K562 (cell line): ENCODE measurements around the gene GASK1B. TPM values are rescaled to one million over a fixed set of nuclear protein-coding genes. Genes with fewer than 3 reads are reported as not detected.
A peak's percentile ranks its signal among the peaks of the same experiment; 100 is the strongest.

Source experiments
- CREB1 ChIP-seq, 2 experiments: sonication (generic) in 1 of 2; formaldehyde crosslinking in 1 of 2; IDR thresholded peaks; 2 replicates each; pipeline versions ENCODE4 v1.6.1 to v1.8.0; 2012 to 2022; ENCODE audit warnings: inconsistent platforms in 1 of 2, mild to moderate bottlenecking in 1 of 2, missing genetic modification reagents in 1 of 2, moderate library complexity in 1 of 2
- HCFC1 ChIP-seq: IDR thresholded peaks from 2 replicates; pipeline ENCODE4 v1.6.1; 2012; ENCODE audit warnings: low read depth, low read length, improper control_type of control experiment
- KLF16 ChIP-seq: IDR thresholded peaks from 2 replicates; pipeline ENCODE4 v1.6.1; 2016; ENCODE audit warnings: antibody characterized with exemption
- MAFG ChIP-seq: fragments of 450-650 bp; conservative IDR thresholded peaks from 2 replicates; pipeline ENCODE4 v1.6.1; 2016; ENCODE audit warnings: missing genetic modification characterization, missing compliant biosample characterization
- MEIS2 ChIP-seq: fragments of 450-650 bp; IDR thresholded peaks from 2 replicates; pipeline ENCODE4 v1.6.1; 2014; ENCODE audit warnings: mild to moderate bottlenecking; ENCODE audit not compliant: partially characterized antibody
- NR4A1 ChIP-seq, 2 experiments: fragments of 250-450 bp in 1 of 2; fragments of 450-650 bp in 1 of 2; sonication (Bioruptor Pico) in 1 of 2; IDR thresholded peaks; 2 replicates each; pipeline versions ENCODE4 v1.4.0 to v1.6.1; 2016 to 2020; ENCODE audit warnings: mild to moderate bottlenecking in 2 of 2, missing compliant biosample characterization in 1 of 2, missing genetic modification characterization in 1 of 2, moderate library complexity in 1 of 2
- ZNF77 ChIP-seq: fragments of 250-450 bp; sonication (Bioruptor Pico); IDR thresholded peaks from 2 replicates; pipeline ENCODE4 v1.5.0; 2020
- polyA plus RNA-seq, 8 experiments: library from polyadenylated mRNA; depleted of rRNA in 4 of 8; stranded (reverse) in 5 of 8; unstranded in 3 of 8; fragments of >200 nt; fragmentation: Nextera tagmentation in 2 of 8; fragmentation: Illumina TruSeq in 1 of 8; extraction: Ambion mirVana in 2 of 8; extraction: Trizol in 1 of 8; gene quantifications; 2 replicates each; pipeline versions ENCODE4 v1.2.1 to v1.2.3, GENCODE V29; 2011 to 2014; ENCODE audit warnings: inconsistent platforms in 1 of 8, missing spikeins in 1 of 8
- total RNA-seq, 7 experiments: library from RNA; depleted of rRNA in 6 of 7; stranded (reverse); fragments of >200 nt in 6 of 7; fragmentation: Illumina TruSeq in 2 of 7; extraction: Trizol in 2 of 7; gene quantifications; 2 replicates each; pipeline versions ENCODE4 v1.2.1 to v1.2.3, GENCODE V29; 2011 to 2021; ENCODE audit warnings: low replicate concordance in 1 of 7
- TF ChIP-seq, protein P1 (sequence below): sonication (generic); formaldehyde crosslinking; IDR thresholded peaks from 2 replicates; pipeline ENCODE4 v1.8.0; 2022; ENCODE audit warnings: missing genetic modification reagents, mild to moderate bottlenecking, moderate library complexity, borderline replicate concordance
- TF ChIP-seq, protein P2 (sequence below), 2 experiments: fragments of 450-650 bp in 1 of 2; sonication (generic) in 1 of 2; formaldehyde crosslinking in 1 of 2; IDR thresholded peaks; 2 replicates each; pipeline versions ENCODE4 v1.7.1 to v1.9.0; 2016 to 2022; ENCODE audit warnings: inconsistent platforms in 1 of 2, mild to moderate bottlenecking in 1 of 2, missing genetic modification reagents in 1 of 2
- TF ChIP-seq, protein P3 (sequence below): fragments of 250-450 bp; sonication (Bioruptor Pico); IDR thresholded peaks from 2 replicates; pipeline ENCODE4 v1.4.0; 2020; ENCODE audit warnings: mild to moderate bottlenecking

The GASK1B gene
- total and polyA plus RNA-seq, 9 of the 15 experiments (the other 6 are each of a cell fraction or from before 2014, with no cell fraction given) = 0.13 to 1.2 (median 0.61) TPM

- TF ChIP-seq, protein P1, sequence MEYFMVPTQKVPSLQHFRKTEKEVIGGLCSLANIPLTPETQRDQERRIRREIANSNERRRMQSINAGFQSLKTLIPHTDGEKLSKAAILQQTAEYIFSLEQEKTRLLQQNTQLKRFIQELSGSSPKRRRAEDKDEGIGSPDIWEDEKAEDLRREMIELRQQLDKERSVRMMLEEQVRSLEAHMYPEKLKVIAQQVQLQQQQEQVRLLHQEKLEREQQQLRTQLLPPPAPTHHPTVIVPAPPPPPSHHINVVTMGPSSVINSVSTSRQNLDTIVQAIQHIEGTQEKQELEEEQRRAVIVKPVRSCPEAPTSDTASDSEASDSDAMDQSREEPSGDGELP (CRISPR knock-in tag) = peak; percentile 54; the same call in 1 of the 2 replicates
- TF ChIP-seq, protein P2, sequence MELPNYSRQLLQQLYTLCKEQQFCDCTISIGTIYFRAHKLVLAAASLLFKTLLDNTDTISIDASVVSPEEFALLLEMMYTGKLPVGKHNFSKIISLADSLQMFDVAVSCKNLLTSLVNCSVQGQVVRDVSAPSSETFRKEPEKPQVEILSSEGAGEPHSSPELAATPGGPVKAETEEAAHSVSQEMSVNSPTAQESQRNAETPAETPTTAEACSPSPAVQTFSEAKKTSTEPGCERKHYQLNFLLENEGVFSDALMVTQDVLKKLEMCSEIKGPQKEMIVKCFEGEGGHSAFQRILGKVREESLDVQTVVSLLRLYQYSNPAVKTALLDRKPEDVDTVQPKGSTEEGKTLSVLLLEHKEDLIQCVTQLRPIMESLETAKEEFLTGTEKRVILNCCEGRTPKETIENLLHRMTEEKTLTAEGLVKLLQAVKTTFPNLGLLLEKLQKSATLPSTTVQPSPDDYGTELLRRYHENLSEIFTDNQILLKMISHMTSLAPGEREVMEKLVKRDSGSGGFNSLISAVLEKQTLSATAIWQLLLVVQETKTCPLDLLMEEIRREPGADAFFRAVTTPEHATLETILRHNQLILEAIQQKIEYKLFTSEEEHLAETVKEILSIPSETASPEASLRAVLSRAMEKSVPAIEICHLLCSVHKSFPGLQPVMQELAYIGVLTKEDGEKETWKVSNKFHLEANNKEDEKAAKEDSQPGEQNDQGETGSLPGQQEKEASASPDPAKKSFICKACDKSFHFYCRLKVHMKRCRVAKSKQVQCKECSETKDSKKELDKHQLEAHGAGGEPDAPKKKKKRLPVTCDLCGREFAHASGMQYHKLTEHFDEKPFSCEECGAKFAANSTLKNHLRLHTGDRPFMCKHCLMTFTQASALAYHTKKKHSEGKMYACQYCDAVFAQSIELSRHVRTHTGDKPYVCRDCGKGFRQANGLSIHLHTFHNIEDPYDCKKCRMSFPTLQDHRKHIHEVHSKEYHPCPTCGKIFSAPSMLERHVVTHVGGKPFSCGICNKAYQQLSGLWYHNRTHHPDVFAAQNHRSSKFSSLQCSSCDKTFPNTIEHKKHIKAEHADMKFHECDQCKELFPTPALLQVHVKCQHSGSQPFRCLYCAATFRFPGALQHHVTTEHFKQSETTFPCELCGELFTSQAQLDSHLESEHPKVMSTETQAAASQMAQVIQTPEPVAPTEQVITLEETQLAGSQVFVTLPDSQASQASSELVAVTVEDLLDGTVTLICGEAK (IDR thresholded peaks at IDR 0.05) = peak; percentile 90
- TF ChIP-seq, protein P2 (CRISPR knock-in tag; IDR thresholded peaks at IDR 0.05) = no peak
- TF ChIP-seq MEIS2 (peak; percentile 6), ZNF77 (CRISPR knock-in tag) (no peak), KLF16 (no peak), NR4A1 (CRISPR knock-in tag; IDR thresholded peaks at IDR 0.05) (0 out of 2 replicates have a peak, but pooled peaks have one; percentile 40), NR4A1 (tag; IDR thresholded peaks at IDR 0.05) (no peak), CREB1 (IDR thresholded peaks at IDR 0.05) (peak; percentile 88), CREB1 (CRISPR knock-in tag; IDR thresholded peaks at IDR 0.05) (peak; percentile 92), MAFG (tag) (no peak), HCFC1 (peak; percentile 37; the same call in 1 of the 2 replicates)
- TF ChIP-seq, protein P3, sequence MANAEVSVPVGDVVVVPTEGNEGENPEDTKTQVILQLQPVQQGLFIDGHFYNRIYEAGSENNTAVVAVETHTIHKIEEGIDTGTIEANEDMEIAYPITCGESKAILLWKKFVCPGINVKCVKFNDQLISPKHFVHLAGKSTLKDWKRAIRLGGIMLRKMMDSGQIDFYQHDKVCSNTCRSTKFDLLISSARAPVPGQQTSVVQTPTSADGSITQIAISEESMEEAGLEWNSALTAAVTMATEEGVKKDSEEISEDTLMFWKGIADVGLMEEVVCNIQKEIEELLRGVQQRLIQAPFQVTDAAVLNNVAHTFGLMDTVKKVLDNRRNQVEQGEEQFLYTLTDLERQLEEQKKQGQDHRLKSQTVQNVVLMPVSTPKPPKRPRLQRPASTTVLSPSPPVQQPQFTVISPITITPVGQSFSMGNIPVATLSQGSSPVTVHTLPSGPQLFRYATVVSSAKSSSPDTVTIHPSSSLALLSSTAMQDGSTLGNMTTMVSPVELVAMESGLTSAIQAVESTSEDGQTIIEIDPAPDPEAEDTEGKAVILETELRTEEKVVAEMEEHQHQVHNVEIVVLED (CRISPR knock-in tag) = peak; percentile 72
Measured at GRCh38 chr4:158182736-158183135, 9.9 kb upstream of the GASK1B start (continued).
